Activated T-helper 9 cell treated with anti-CD3 and anti-CD28 coated beads, Interleukin-2, amount 50 U/mL, for 16 hours (primary cell): ENCODE results near the gene CAV1.

Experiments
- DNase-seq: peaks from one replicate; pipeline ENCODE4 v3.0.0-alpha.2; 2020; ENCODE audit warnings: low read depth

CAV1 gene

DNA sequence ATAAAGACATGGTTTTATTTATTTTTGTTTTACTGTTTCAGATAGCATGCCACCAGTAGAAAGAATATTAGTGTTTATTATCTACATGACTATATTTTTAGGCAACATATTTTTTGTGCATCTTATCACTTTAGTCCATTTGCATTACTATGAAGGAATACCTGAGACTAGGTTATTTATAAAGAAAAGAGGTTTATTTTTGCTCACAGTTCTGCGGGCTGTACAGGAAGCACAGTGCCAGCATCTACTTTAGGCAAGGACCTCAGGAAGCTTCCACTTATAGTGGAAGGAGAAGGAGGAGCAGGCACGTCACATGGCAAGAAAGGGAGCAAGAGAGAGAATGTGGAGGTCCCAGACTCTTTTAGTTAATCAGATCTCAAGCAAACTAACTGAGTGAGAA, 19.6 kb upstream of the CAV1 start:
- DNase-seq: no peak

DNA sequence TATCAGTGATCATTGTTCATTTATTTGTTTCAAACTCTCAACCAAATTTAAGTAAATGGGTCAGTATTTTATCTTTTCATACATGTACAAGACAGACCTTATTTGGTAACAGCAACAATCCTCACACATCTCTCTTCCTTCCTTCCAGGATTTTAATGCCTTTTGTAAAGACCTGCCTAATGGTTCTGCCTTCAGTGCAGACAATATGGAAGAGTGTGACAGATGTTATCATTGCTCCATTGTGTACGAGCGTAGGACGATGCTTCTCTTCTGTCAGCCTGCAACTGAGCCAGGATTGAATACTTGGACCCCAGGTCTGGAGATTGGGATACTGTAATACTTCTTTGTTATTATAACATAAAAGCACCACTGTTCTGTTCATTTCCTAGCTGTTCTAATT, 19.0 kb upstream of the CAV1 start:
- DNase-seq: no peak

DNA sequence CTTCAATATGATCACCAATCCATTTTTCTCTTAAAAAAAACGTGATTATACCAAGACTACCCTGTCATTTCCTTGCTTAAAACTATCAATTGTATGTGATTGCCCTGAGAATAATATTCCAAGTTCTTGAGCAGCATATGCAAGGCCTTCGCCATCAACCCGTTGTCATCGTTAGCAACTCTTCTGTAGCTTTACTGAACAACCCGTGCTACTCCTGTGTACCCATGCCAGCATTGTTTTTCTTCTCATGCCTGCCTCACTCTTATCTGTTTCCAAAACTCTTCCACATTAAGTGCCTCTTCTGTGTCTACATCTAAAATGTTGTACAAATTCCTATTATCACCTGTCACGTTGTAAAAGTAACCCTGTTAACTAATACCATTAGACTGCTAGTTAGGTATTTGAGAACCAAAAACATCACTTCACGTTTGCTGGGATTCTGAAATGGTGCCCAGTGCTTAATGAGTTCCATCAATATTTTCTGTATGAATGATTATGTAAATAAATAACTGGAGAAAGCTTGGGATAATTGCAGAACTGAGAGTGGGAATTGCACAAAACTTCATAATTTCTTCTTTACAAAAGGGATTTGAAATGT, 14.8 kb upstream of the CAV1 start:
- DNase-seq: no peak

DNA sequence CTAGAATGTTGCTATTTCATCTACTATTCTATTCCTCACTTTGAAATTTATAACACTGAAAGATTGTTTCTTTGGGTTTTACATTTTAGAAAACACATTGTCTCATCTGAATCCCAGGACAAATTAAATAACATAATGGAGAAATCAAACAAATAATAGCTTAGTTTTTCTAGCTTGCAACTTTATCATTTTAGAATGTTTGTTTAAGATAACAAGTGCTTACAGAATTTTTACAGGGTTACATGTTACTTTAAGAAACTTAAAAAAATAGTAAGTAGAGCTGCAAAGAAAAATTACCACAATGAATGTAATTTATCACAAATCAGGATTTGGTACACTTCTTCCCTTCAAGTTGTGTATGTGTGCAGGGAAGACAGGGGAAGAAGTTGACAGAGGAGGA, 14.0 kb upstream of the CAV1 start:
- no peak for DNase-seq

GRCh38 chr7:116511552-116512519, 13.0 kb upstream of the CAV1 start:
- DNase-seq: no peak

GRCh38 chr7:116512520-116513188, 12.2 kb upstream of the CAV1 start:
- DNase-seq: no peak

DNA sequence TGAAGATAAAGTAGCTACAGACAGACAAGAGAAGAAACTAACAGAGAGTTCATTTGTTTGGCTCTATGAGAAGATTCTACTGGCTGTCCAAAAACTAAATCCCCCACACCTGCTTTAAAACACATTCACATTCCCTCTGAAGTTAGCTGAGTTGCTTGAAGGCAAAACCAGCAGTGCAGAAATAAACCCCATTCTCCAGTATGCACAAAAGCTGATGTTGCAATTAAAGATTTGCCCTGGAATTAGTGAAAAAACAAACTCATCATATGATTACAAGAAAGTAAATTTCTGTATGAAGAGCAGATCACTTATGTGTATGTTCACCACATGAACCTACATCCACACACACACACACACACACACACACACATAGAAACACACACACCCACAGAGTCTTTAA, 9.3 kb upstream of the CAV1 start:
- no peak for DNase-seq

DNA sequence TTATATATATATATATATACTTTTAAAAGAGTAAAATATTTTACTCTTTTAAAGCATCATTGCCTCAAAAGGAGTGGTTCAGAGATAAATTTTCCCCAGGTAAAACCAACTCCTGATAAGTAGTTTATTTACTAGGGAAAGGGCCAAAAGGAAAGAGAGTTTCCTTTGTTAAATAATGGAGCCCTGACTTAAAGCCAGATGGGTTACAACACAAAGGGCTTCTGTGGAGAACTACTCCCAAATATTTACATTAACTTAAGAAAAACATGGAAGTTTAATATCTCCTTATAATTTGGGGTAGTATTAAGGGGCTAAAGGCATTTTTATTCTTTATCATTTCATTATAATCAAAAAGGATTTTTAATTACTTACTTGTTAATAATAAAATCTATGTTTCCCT, 8.5 kb upstream of the CAV1 start:
- DNase-seq: no peak

DNA sequence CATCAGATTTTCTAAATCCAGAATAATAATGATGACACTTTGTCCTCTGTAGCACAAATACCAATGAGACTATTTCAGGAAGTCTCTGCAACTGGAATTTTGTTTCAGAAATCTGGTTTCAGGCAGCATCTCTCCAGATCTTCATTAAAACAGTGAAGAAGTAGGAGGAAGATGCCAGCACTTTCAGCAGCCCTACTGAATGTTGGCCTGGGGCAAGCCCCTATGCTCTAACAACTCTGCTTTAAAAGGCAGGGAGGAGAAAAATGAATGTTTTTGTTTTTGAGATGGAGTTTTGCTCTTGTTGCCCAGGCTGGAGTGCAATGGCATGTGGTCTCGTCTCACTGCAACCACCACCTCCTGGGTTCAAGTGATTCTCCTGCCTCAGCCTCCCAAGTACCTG, 7.2 kb upstream of the CAV1 start:
- DNase-seq: no peak

DNA sequence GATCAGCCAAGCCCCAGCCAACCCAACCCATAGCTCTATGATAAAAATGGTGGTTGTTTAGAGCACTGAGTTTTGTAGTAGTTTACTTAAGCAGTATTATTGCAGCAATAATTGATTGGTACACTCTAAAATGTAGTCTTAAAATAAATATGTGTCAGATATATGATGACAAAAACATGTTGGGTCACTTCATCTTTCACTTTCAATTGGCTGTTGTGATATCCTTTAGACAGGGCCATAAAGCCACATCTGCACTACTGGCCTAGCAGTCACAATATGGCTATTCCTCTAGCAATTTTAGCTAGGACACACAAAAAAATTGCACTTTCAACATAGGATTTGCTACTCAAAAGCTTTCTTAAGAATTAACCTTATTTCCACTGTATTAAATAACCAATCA, 5.9 kb upstream of the CAV1 start:
- DNase-seq: no peak

GRCh38 chr7:116521046-116521664, 3.7 kb upstream of the CAV1 start:
- DNase-seq: no peak

- no peak for DNase-seq
These were observed 2.6 kb upstream of the CAV1 start for GRCh38 chr7:116522247-116522646.

GRCh38 chr7:116524221-116524608, 621 bp upstream of the CAV1 start:
- no peak for DNase-seq

DNA sequence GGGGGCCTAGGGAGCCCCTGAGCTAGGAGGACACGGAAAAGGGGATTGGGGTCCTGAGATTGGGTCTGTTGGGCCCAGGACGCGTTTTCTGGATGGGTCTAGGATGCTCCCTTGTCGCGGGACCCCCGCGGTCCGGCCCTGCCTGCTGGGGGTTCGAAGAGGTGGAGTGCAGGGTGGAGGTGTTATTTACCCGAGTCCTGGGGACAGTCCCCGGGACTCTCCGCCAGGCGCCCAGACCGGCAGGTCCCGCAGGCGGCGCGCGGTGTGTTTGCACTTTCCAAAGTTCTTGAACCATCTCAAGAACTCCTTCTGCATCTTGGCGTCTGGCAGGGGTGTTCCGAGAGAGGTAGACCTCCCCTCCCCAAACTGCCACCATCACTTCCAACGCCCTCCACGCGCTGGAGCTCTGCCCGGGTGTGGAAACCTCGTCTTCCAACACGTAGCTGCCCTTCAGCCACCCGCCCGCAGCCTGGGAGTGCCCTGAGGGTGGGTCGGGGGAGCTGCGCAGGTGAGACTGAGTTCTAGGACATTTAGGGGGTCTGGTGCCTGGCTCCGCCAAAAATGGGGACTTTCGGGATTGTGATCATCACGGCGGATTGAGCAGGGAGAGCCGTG, 569 bp downstream of the CAV1 start:
- peak; percentile 13 for DNase-seq

GRCh38 chr7:116525913-116526861, 1.4 kb downstream of the CAV1 start:
- DNase-seq: peak; percentile 43

DNA sequence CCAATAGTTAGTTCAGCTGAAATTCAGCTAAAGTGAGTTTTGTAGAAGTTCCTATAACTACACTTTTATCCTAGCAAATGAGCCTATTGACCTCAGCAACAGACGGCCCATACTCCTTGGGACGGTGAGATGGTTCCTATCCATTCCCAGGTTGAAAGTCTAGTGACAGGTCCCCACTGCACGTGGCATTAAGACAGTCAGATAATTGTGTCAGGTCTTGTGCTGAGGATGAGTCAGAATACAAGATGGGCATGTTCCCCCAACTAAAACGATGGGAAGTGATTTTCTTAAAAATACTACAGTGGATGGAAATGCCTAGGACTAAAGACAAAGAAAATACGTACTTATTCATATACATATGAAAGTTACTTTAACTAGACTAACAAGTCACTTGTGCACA, 2.1 kb downstream of the CAV1 start:
- no peak for DNase-seq

DNA sequence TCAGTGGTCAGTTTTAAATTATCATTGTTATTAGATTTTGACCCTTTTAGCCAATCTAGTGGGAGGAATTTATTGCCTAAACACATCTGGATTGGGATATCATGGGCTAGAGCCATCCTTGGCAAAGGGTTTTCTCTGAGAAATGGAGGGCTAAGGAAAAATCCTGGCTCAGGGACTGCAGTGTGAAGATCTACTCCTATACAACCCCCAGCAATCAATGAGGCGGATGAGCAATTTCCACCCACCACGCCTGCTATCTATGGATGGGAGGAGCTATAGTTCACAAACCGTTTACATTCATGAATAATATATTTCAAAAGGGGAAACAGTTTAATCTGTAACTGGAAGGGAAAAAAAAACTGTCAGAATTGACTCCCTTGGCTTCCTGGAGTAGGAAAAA, 2.7 kb downstream of the CAV1 start:
- DNase-seq: no peak

- no peak for DNase-seq
These were observed 3.4 kb downstream of the CAV1 start for GRCh38 chr7:116528008-116528789.

GRCh38 chr7:116529250-116529649, 4.4 kb downstream of the CAV1 start:
- no peak for DNase-seq

GRCh38 chr7:116530107-116530820, 5.4 kb downstream of the CAV1 start:
- DNase-seq: no peak
